Measurements from ENCODE around the gene TMC1.
"Not testable (repeated sequence)": the region's sequence is repeated elsewhere in the genome, so short reads cannot be mapped to it uniquely, and the experiment has no call there.

Gene TMC1

DNA sequence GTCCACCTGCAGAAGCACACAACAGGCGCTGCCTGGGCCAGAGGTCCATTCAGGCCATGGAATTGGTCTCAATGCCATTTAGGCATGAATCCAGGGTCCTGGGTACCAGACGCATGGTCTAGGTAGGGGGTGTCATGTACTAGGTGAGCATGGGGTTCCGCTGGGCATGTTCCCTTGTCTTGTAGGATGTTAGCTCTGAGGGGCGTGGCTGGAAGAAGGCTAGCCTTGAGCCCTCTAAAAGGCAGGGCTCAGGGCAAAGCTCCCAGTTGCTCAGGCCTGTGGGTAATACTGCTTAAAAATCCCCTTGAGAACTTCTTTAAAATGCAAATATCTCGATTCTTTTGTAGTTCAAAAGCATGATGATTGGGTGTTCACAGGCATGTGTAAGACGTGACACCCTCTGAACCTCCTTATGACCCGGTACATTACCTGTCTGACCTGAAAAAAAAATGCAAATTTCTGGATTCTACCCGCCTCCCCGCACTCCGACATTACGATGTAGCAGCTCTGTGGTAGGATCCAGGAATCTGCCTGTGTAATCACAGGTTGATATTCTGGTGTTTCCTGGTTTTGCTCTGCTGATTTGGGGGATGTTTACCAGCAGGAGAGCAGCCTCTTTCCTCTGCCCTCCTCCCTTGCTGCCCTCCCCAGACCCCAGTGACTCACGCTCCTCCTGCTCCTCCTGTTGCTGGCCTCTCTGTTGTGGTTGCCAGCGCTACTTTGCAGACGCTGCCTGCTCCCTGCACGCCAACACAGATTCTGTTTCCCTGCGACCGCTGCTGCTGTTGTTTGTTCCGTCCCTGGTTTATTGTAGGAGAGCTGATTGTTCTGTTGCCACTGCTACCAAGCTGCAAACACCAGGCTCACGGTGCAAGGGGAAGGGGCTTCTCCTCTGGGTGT, 5.7 kb downstream of the TMC1 start:
- DNase-seq: peak; percentile 57 to 80

DNA sequence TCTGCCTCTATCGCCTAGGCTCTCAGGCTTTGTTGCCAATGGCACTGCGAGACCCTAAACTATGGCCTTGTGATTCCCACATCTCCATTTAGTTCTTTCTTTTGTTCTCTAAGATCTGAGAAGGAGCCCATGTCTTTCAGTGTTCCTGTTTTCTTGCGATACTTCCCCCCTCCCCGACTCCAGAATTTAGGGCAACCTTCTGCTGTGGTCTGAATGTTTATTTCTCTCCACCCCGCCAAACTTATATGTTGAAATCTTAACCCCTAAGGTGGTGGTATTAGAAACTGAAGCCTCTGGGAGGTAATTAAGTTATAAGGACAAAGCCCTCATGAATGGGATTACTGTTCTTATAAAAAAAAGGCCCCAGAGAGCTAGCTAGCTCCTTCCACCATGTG, 6.4 kb downstream of the TMC1 start:
- no peak for DNase-seq

DNA sequence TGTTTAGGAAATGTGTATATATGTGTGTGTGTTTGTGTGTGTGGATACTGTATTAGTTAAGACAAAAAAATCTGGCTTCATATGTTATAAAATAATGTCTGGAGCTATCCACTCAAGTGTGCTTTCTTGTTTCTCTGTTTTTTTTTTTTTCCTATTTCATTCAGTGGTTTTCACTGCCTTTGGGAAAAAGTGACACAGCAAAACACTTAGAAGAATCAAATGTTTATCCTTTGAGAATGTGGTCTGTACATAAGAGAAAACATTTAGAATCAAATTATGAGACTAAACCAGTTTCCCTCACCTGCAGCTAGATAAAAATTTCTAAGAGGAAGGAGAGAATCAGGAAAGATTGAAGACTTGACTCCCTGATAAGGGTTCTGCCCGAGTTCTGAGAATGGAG, 8.1 kb downstream of the TMC1 start:
- DNase-seq: no peak

DNA sequence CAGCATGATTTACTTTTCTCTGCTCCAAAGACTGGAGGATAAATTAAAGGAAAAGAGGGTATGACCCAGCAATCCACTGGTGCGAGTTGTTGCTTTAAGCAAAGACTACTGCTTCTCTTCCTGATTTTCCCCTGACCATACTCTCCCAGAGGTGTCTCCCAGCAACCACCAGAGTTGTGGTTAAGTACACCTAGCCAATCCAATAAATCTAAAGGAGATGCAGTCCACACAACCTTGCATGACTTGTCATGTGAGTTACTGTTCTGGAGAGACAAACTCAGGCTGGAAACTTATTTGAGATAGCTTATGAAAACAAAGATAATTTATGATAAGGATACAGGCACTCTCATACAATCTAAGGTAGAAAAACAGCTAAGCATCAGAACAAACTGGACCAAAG, 11.9 kb downstream of the TMC1 start:
- peak in 1 of 2 experiments; percentile 0 for DNase-seq

DNA sequence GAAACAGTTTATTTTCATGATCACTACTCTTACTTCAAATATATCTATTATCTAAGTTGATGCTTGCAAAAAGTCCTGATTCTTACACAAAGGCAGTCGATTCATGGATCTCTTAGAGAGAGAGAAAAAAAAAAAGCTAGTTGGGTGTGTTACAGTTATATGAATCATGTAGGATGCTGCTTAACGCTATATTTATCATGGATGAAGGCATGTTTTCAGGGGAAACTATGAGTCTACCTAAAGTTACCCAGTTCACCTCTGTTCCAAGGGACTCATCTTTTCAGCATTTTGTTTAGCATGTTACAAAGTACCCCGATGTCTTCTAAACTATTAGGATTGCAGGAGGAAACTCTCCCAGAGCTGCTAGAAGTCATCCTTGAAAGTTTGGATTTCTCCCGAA, 13.5 kb downstream of the TMC1 start:
- no peak for DNase-seq

DNA sequence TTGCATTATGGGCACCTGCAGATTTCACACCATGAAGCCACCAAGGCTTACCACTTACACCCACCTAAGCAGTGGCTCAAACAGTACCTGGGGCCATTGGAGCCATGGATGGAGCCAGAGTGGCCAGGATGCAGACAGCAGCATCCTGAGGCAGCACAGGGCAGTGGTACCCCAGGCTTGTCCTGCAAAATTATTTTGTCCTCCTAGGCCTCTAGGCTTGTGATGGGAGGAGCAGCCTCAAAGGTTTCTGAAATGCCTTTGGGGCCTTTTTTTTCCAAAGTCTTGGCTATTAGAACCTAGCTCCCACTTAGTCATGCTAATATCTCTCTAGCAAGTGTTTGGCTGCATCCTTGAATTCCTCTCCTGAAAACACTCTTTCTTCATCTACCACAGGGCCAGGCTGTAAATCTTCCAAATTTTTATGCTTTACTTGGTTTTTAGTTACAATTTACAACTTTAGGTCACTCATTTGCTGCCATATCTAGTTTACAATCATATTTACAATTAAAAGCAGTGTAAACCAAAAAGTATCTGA, 15.7 kb downstream of the TMC1 start:
- DNase-seq: no peak

DNA sequence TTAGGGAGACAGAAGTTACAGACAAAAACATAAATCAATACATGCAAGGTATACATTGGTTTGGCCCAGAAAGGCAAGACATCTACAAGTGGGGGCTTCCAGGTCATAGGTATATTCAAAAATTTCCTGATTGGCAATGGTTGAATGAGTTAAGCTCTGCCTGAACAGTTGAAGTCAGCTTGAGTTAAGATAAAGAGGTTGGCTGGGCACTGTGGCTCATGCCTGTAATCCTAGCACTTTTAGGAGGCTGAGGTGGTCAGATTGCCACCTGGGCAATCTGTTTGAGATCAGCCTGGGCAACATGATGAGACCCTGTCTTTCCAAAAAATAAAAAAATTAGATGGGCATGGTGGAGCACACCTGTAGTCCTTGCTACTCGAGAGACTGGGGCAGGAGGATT, 16.3 kb downstream of the TMC1 start:
- DNase-seq: no peak

DNA sequence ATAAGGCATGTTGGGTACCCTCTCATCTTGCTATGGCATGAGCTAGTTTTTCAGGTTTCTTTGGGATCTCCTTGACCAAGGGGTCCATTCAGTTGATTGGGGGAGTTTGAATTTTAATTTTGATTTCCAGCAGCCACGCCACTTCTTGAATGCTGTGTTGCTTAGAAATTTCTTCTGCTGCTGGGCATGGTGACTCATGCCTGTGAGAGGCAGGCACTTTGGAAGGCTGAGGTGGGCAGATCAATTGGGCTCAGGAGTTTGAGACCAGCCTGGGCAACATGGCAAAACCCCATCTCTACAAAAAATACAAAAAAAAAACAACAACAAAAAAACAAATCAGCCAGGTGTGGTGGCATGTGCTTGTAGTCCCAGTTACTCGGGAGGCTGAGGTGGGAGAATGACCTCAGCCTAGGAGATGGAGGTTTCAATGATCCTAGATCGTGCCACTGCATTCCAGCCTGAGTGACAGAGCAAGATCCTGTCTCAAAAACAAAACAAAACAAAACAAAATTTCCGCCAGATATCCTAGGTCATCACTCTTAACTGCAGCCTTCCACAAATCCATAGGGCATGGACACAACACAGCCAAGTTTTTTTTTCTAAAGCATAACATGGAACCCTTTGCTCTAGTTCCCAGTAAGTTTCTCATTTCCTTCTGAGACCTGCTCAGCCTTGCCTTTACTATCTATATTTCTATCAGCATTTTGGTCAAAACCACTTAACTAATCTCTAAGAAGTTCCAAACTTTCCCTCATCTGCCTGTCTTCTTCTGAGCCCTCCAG, 17.7 kb downstream of the TMC1 start:
- no peak for DNase-seq

DNA sequence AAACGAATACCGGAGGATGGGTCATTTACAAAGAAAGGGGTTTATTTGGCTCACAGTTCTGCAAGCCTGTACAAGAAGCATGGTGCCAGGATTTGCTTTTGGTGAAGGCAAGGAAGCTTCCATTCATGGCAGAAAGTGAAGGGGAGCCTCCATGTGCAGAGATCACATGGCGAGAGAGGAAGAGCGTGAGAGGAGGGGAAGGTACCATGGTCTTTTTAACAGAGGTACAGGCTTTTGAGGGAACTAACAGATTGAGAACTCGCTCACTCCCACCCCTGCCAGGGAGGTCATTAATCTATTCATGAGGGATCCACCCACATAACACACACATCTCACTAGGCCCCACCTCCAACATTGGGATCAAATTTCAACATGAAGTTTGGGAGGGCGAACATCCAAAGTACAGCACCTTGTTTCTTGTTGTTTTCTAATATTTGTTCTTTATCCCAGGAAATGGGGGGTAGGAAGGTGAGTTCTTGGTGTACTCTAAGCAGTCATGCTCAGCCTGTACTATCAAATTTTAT, 18.5 kb downstream of the TMC1 start:
- no peak for DNase-seq

DNA sequence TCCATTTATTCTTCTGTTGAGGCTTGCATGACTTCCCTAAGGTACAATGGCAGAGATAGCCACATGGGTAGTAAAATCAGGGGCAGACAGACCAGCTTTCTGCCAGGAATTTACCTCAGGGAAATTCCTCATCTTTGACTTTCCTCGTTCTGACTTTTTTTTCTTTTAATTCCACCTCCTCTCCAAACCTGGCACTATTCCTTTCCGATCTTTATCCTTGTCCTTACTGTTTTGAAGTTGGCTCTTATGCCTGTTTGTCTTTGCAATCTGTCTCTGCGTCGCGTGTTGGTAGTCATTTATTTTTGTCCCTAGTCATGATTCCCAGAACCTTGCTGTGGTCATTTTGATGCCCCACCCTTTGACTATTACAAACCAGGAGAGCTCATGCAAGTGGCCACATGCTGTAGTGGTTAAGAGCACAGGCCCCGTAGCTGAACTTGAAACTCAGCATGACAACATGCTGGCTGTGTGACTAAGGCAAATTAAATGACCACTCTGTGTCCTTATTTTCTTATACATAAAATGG, 19.0 kb downstream of the TMC1 start:
- DNase-seq: no peak

DNA sequence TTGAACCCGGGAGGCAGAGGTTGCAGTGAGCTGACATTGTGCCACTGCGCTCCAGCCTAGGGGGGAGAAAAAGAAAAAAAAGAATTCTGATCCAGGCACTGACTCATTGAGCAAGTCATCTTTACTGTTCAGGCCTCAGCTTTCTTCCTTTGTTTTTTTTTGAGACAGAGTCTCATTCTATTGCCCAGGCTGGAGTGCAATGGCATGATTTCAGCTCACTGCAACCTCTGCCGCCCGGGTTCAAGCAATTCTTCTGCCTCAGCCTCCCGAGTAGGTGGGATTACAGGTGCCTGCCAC, 21.1 kb downstream of the TMC1 start:
- not testable (repeated sequence) for DNase-seq

DNA sequence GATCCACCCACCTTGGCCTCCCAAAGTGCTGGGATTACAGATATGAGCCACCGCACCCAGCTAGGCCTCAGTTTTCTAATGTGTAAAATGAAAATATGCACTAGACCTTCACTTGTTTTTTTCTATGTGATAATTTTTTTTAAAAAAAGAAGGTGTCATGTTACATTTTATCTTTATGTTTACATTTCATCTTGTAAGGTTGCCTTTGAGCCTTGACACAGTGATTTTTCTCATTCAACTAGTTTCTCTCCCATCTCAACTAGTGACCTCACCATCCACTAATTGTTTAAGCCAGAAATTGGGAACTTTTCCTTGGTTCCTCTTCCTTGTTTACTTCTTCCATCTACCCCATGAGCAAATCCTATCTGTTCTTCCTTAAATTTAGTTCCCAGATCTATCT, 21.5 kb downstream of the TMC1 start:
- no peak for DNase-seq

DNA sequence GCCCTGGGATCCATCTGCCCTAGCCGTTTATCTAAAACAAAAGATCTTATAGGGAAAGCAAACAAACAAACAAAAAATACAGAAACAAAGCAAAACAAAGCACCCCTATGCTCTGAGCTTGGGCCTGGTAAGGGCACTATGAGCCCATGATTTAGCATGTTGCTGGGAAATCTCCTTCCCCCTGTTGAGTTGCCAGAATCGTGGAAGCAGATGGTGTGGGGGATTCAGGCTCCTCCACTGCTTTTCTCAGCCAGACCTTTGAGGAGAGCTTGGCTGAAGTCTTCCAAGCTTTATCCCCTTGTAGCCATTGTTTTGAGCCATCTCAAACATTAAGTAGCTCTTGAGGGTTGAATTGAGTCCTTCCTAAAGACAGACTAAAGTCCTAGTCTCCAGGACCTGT, 29.9 kb downstream of the TMC1 start:
- DNase-seq: no peak

DNA sequence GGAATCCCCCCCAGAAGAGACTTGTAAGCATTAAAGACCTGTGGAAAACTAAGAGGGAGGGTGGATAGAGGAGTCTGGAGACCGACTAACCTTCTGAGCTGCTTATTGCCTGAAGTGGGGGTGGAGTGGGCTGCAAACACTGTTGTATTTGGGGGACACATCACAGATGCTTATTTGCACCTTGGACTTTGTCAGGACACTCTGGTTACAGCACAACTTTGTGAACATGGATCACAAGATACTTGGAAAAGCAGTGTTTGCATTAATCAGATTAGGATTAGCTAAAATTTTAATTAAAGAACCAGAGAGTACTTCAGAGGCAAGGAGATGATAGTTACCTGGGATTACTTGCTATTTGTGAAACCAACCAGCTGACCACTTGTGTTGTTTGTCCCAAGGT, 30.9 kb downstream of the TMC1 start:
- DNase-seq: no peak

DNA sequence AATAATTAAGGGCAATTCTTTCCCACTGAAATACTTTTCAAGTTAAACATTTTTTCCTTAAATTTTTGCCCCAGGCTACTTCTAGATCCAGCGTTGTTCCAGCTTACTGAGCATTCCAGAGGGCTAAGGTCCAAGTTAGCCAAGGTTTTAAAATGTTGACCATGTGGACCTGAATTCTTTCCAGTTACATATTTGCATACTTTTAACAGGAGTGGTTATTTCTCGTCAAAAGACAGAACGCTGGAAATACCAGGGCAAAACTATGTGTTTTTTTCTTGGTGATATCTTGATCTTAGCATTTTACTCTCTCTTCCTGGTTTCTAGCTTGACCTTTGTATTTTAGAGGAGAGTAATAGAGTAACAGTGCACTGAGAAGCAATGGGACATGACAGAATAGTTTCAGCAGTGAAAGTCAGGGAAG, 32.8 kb downstream of the TMC1 start:
- DNase-seq: peak in 1 of 2 experiments; percentile 2

DNA sequence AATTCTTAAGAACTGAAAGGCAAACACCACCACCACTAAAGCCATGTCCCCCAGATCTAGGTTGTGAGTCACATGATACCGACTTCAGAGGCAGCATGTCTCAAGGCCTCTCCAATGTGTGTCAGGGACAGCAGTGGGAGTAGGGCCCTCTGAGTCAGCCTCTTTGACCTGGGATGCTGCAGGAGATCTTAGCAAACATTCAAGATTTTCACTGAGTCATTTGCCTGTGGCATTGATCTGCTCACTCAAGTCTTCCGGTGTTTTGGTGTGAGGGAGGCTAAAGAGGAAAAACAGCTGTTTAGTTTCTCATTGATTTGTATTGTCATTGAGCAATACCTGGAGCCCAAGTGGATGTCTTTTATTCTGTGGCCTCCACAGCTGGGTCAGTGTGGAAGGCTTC, 36.1 kb downstream of the TMC1 start:
- DNase-seq: no peak

DNA sequence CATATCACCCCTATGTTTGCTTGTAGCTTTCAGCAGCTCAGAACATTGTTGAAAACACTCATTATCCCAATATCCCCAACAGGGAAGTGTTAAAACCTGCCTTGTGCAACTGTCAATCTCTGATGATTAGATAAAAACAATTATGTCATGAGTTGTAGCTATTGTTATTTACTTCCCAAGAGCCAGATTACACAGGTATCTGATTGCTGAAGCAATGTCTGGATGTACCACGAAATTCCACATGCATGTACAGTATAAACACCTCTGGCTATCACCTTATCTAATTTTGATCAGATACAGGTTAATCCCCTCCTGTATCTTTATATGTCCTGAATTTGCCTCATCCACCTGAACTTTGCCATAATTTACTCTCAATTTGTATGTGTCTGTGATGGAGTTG, 38.7 kb downstream of the TMC1 start:
- DNase-seq: no peak

DNA sequence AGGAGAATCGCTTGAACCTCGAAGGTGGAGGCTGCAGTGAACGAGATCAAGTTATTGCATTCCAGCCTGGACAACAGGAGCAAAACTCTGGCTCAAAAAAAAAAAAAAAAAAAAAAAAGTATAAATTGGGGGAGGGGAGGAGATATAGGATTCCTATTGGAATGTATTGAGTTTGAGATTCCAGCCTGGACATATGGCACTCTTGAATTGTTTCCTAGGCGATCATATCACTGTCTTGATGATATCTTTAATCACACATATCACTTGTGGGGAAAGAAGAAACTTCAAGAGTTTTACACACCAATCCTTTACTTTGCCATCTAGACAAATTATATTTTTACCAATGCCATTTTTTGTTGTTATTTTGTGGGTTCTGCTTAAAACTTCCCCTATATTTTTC, 42.4 kb downstream of the TMC1 start:
- no peak for DNase-seq

DNA sequence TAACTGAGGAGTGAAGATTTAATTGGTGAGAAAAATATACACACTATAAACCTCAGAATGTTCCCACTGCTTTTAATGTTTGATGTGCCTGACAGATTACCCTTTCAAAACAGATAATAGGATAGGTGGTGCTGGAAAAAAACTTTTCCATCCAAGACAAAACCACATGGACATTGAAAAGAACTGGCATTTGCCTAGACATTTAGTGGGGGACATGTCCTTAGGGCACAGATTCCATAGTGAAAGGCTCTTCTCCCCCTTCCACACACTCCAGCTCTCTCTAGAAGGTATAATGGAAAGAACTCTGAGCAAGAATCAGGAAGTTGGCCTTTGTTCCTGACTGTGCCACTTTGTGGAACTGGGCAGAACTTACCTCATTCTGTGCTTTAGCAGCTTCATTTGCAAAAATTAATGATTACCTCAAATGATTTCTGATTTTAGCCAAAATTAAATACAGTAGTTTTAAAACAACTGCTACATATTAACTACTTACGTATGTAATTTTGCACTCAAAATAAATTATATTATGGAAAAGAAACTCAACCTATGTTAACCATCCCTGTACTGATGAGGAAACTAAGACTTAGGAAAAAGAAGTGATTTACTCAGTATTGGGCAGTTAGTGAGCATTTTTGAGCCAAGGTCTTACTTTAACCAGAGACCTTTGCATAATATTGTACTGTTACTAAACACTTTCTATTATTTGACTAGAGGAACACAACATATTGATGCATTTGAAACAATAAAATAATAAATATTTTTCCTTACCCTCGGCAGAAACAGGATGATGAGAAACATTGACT, 43.3 kb downstream of the TMC1 start:
- no peak for DNase-seq

DNA sequence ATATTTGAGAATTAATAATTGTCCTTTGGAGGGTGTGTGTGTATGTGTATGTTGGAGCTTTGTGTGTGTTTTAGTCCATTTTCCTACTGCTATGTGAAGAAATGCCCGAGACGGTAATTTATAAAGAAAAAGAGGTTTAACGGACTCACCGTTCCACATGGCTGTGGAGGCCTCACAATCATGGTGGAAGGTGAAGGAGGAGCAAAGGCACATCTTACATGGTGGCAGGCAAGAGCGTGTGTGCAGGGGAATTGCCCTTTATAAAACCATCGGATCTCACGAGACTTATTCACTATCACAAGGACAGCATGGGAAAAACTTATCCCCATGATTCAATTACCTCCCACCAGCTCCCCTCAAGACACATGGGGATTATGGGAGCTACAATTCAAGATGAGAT, 44.1 kb downstream of the TMC1 start:
- DNase-seq: no peak

DNA sequence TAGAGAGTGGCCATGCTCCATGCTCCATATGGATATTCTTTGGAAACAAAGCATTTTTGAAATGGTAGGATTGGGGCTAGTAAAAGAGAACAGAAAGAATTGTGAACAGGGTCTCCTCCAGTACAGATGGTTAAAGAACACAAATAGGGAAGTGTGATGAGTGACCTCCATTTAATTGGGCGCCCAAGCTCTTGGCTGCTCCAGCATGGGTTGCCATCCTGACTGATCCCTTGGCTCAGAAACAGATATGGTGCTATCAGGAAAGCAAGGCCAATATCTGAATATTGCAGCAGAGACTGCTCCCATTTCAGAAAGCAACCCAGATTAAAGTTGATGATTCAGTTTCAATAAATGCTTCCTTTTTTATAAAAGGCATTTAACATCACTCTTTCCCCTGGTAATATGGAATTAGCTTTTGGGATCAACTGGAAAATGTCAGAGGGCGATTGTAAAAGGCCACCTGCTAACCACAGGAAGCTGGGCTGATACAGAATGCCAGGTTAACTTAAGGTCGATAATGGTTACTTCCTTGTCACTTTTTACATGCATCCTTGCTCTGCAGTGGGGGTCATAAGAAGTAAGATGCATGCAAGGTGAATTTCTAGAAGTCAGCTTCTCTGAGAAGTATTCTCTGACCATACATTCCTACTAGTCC, 52.9 kb downstream of the TMC1 start:
- no peak for DNase-seq

DNA sequence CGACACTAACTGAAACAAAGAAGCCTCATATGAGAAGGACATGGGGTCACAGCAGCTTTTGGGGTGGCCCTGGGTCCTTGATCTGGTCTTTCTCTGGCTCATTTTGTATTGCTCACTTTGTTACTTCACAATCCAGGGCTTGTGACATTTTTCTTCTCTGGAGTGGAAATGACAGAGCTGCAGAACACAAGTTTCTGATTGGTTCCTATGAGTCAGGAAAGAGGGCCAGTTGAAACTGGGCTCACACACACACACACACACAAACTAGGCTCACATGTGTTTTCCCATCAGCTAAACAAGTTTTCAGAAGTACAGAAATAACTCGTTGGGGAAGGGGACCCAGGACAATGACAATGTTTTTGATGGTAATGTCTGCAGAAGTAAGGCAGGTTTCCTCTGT, 54.3 kb downstream of the TMC1 start:
- DNase-seq: no peak

Measured in NCI-H526 (cell line).